GM06990 (cell line): ENCODE measurements around the gene PSIP1.
"Not testable (repeated sequence)": the region's sequence is repeated elsewhere in the genome, so short reads cannot be mapped to it uniquely, and the experiment has no call there.

Experiments
- DNase-seq: peaks from one replicate; pipeline ENCODE4 v3.0.0-alpha.2; 2011; ENCODE audit not compliant: insufficient read length; ENCODE audit errors: extremely low read depth
- H3K27me3 ChIP-seq: replicated peaks from 2 replicates; pipeline ENCODE4 v1.6.0; 2011; ENCODE audit warnings: low read length; ENCODE audit not compliant: control insufficient read depth, insufficient read depth
- H3K36me3 ChIP-seq: 2 replicates; pipeline ENCODE4 v1.5.1; 2011; ENCODE audit warnings: low read length; ENCODE audit not compliant: control insufficient read depth, insufficient read depth
- H3K4me3 ChIP-seq: replicated peaks from 2 replicates; pipeline ENCODE4 v1.5.1; 2011; ENCODE audit warnings: low read depth, mild to moderate bottlenecking, control low read depth, low read length
- CTCF ChIP-seq: IDR thresholded peaks from 2 replicates; pipeline ENCODE4 v1.5.1; 2011; ENCODE audit warnings: low read length, control low read depth, mild to moderate bottlenecking, inconsistent platforms; ENCODE audit not compliant: insufficient read depth, poor library complexity, severe bottlenecking

The PSIP1 gene

GRCh38 chr9:15542624-15543023 lies 31.9 kb upstream of the PSIP1 start:
- H3K27me3 ChIP-seq = no peaks in the 10 kb centered on the region
- no peak overlapping the region for H3K4me3 ChIP-seq
- no peaks in the 10 kb centered on the region for H3K36me3 ChIP-seq
- TF ChIP-seq CTCF = no peak
- no peak for DNase-seq

- no peak for DNase-seq
- no peaks in the 10 kb centered on the region for H3K36me3 ChIP-seq
- no peak for TF ChIP-seq CTCF
- no peak overlapping the region for H3K4me3 ChIP-seq
- H3K27me3 ChIP-seq = no peaks in the 10 kb centered on the region
Measured at GRCh38 chr9:15541872-15542271, 31.1 kb upstream of the PSIP1 start.

GRCh38 chr9:15531380-15531779 lies 20.6 kb upstream of the PSIP1 start:
- no peak for TF ChIP-seq CTCF
- no peak overlapping the region for H3K4me3 ChIP-seq
- no peaks in the 10 kb centered on the region for H3K36me3 ChIP-seq
- H3K27me3 ChIP-seq = no peaks in the 10 kb centered on the region
- DNase-seq = no peak

- H3K4me3 ChIP-seq = no peak overlapping the region
- H3K27me3 ChIP-seq = no peaks in the 10 kb centered on the region
- TF ChIP-seq CTCF = no peak
- peak; percentile 72 for DNase-seq
- H3K36me3 ChIP-seq = no peaks in the 10 kb centered on the region
Measured at GRCh38 chr9:15529566-15530324, 19.0 kb upstream of the PSIP1 start.

GRCh38 chr9:15527035-15527434 lies 16.3 kb upstream of the PSIP1 start:
- not testable (repeated sequence) for H3K4me3 ChIP-seq, H3K27me3 ChIP-seq, H3K36me3 ChIP-seq, DNase-seq

- no peak overlapping the region for H3K4me3 ChIP-seq
- no peak for DNase-seq
- TF ChIP-seq CTCF = no peak
- no peaks in the 10 kb centered on the region for H3K27me3 ChIP-seq
- no peaks in the 10 kb centered on the region for H3K36me3 ChIP-seq
Measured at GRCh38 chr9:15525958-15526357, 15.2 kb upstream of the PSIP1 start.
